Activated naive CD4-positive, alpha-beta T cell treated with anti-CD3 and anti-CD28 coated beads, Interleukin-2, amount 50 U/mL, for 72 hours (primary cell): ENCODE measurements around the gene CLIC5. TPM values are rescaled to one million over a fixed set of nuclear protein-coding genes. Genes with fewer than 3 reads are reported as not detected.
A peak's percentile ranks its signal among the peaks of the same experiment; 100 is the strongest.

Experiments used
- ATAC-seq, 2 donors: fragments of 150-1000 bp; cut with Tn5 transposase; 2 replicates each; pipeline ENCODE4 v1.10.0; 2021; ENCODE audit warnings: mild to moderate bottlenecking in 2 of 2, moderate library complexity in 2 of 2
- DNase-seq, 2 donors: peaks; one replicate each; pipeline ENCODE4 v3.0.0; 2021 to 2022; ENCODE audit warnings: low spot score in 2 of 2
- H3K27ac Mint-ChIP-seq, 2 donors: one replicate each; pipeline ENCODE4 v1.8.0; 2022; ENCODE audit warnings: mild to moderate bottlenecking in 2 of 2, mixed read lengths in 2 of 2
- H3K36me3 Mint-ChIP-seq, 2 donors: one replicate each; pipeline ENCODE4 v1.8.0; 2022; ENCODE audit warnings: mixed read lengths in 2 of 2
- H3K9me3 Mint-ChIP-seq, 2 donors: one replicate each; pipeline ENCODE4 v1.8.0; 2022; ENCODE audit warnings: mixed read lengths in 2 of 2
- total RNA-seq, 2 donors: library from RNA; stranded (reverse); gene quantifications; one replicate each; pipeline ENCODE4 v1.2.3, GENCODE V29; 2022

Gene CLIC5
- total RNA-seq, 2 donors from 2014 or later = 1.8 to 8.4 TPM

DNA sequence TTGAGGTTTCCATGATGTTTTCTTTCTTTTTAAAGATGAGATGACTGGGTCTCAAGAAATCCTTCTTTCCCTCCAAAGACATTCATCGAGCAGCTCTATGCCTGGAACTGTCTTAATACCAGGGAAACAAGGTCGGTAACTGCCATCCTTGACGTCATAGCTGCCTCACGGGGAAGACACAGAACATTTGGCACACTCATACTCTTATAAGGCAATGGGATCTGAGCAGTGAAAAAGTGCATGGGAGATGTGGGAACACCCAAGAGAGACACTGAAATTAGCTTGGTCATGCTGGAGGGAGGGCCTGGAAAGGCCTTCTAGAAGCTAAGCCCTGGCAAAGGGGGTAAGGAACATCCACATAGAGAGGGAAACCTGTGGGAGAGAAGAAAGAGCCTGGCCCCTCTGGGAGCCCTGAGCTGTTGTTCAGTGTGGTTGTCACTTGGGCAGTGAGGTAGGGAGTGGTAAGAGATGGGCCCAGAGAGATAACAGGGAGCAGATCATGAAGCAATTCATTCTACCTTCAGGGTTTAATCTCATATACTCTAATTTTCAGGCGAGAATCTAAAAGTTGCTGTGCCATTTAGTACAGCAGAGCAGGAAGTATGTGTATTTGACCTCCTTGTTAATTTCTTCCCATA lies 30.8 kb downstream of the CLIC5 start:
- no peak for DNase-seq
- ATAC-seq = no peak
- Mint-ChIP-seq H3K9me3 (peaks cover 0 to 8% of the 10 kb centered on the region in 2 donors), H3K27ac (no peak overlapping the region), H3K36me3 (no peaks in the 10 kb centered on the region)

DNA sequence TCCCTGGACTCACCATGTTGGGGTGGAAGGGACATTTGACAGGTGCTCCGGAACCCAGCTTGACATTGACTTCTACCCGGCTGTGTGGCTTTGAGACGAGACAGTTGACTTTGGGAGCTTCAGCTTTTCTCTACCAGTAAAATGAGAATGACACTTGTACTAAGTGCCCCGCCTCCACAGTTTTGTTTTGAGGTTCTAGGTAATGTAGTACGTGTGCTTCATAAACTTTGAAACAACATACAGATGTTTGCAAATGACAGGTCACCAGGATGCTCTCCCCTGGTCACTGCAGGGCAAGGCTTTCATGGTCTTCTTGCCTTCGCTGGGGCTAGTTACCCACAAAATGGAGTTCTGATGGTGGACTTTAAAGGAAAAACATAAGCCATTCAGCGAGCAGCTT lies 31.3 kb downstream of the CLIC5 start:
- Mint-ChIP-seq H3K27ac (no peak overlapping the region), H3K36me3 (no peaks in the 10 kb centered on the region), H3K9me3 (peaks cover 0 to 8% of the 10 kb centered on the region in 2 donors)
- DNase-seq = no peak
- no peak for ATAC-seq

DNA sequence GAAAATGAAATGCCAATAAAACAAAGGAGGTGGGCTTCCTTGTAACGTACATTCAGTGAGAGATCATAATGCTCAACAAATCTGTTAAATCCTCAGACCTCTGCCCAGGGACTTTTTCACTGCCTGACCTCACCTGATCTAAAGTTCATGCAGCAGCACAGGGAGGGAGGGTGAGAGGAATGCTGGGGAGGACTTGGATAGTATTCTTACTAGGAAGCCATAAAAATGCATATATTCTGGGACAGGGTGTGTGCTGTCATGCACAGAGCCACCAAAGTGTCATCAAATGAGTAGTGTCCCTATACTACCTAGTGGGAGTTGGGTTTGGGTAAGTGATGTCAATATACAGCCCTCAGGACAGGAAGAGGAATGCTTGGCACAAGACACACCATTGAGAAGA lies 32.6 kb downstream of the CLIC5 start:
- Mint-ChIP-seq H3K9me3 (peaks cover 0 to 8% of the 10 kb centered on the region in 2 donors), H3K36me3 (no peaks in the 10 kb centered on the region), H3K27ac (no peak overlapping the region)
- DNase-seq (no peak), ATAC-seq (no peak)

DNA sequence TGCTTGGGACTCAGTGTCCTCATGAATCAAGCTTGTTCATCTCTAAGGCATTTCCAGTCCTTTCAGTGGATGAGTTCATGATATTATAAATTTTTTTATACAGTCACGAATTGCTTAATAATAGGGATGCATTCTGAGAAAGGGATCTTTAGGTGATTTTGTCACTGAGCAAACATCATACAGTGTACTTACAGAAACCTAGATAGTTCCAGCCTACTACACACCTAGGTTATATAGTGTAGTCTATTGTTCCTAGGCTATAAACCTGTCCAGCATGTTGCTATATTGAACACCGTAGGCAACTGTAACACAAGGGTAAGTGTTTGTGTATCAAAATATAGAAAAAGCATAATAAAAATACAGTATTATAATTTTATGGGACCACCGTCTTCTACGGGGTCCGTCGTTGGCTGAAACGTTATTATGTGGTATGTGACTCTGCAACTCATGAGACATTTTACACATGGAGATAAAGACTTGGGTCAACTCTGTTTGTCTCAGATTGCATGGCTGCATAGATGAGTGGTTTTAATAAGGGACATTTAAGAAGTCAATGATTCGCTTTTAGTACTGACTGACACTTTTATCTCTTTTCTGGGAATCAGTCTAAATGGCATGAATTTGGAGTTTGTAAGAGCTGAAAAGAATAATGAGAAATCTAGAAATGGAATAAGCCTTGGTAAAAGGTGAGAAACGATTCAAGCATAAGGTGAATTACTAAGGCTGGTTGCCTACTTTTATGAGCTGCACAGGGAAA lies 33.2 kb downstream of the CLIC5 start:
- Mint-ChIP-seq H3K36me3 (no peaks in the 10 kb centered on the region), H3K9me3 (peaks cover 0 to 8% of the 10 kb centered on the region in 2 donors), H3K27ac (no peak overlapping the region)
- DNase-seq (no peak), ATAC-seq (no peak)

DNA sequence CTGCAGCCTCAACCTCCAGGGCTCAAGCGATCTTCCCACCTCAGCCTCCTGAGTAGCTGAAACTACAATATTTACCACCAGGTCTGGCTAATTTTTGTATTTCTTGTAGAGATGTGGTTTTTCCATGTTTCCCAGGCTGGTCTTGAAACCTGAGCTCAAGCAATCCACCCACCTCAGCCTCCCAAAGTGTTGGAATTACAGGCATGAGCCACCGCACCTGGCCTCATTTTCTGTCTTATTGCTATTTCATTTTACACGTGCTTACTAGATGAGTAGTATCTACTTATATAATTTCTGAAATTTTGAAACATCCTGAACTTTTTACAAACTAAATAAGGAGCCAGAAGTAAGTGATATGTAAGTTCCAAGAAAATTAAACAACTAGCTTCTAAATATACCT lies 34.6 kb downstream of the CLIC5 start:
- peaks cover 0 to 7% of the 10 kb centered on the region in 2 donors for H3K9me3 Mint-ChIP-seq
- DNase-seq (no peak), ATAC-seq (no peak)
- no peaks in the 10 kb centered on the region for H3K36me3 Mint-ChIP-seq
- no peak overlapping the region for H3K27ac Mint-ChIP-seq

DNA sequence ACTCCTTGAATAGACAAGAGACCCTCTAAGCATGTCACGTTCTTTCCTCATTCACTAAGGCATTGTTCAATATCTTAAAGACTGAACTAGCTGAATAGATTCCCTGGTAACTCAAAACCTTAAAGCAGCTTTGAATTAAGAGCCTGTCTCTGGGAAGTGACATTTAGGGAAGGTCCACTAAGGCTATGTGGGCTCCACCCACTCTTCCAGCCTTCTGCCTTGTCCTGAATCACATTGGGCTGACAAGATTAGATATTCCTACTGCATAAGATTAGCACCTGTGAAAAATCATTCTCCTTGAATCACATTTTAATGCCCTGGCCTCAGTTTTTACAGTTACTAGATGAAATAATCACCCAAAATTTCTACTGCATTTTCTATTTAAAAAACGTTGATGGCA lies 36.3 kb downstream of the CLIC5 start:
- ATAC-seq (no peak), DNase-seq (no peak)
- peaks cover 0 to 4% of the 10 kb centered on the region in 2 donors for H3K9me3 Mint-ChIP-seq
- H3K36me3 Mint-ChIP-seq = no peaks in the 10 kb centered on the region
- H3K27ac Mint-ChIP-seq = no peak overlapping the region

DNA sequence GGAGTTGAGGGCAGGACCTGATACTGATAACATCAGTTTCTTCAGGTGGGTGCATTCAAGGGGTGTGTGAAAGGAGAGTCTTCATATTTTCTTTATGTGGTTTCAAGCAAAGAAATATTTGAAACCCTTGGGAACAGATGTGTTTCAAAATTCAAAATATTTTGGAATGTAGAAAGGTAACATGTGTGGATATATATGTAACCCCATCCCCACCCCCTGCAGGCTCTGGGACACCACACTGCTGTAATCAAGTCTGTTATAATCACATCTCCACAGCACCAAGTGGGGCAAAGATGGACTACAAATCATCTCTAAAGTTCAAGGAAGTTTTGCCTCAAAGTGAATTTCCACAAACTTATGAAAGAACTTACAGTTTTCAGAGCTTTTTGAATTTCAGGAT lies 41.1 kb downstream of the CLIC5 start:
- ATAC-seq (no peak), DNase-seq (no peak)
- H3K27ac Mint-ChIP-seq = no peak overlapping the region
- H3K36me3 Mint-ChIP-seq = no peaks in the 10 kb centered on the region
- peaks cover 0 to 4% of the 10 kb centered on the region in 2 donors for H3K9me3 Mint-ChIP-seq

DNA sequence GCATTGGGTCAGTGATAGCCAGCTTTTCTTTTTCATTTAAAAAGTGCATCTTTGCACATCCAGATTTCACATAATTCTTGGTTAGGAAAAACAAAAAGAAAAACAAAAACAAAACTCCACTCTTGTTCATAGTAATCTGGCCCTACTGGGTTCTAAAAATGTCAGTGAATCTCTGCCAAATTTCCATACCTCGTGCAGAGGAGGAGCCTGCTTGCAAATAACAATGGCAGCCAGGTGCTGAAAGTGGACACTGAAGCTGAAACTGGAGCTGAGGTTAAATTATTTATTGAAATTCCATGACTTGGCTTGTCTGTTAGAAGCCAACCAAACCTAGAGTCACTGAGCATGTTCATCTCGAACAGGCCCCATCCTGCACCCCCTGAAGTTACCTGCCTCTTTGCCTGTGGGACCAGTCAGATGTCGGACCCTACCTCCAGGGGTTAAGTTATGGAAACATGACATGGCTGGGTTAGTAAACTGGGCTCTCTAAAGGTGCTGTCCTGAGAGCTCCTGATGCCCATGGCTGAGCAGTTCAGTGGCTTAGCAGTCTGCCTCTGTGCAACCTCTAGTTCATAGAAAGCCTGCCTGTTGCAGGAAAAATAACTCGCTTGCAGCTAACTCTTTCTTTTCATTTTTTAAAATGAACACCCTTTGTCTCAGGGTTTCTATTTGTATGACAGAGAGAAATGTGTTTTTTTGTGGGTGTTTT lies 42.7 kb downstream of the CLIC5 start:
- DNase-seq = no peak
- Mint-ChIP-seq H3K9me3 (peaks cover 0 to 4% of the 10 kb centered on the region in 2 donors), H3K36me3 (no peaks in the 10 kb centered on the region), H3K27ac (no peak overlapping the region)
- no peak for ATAC-seq

DNA sequence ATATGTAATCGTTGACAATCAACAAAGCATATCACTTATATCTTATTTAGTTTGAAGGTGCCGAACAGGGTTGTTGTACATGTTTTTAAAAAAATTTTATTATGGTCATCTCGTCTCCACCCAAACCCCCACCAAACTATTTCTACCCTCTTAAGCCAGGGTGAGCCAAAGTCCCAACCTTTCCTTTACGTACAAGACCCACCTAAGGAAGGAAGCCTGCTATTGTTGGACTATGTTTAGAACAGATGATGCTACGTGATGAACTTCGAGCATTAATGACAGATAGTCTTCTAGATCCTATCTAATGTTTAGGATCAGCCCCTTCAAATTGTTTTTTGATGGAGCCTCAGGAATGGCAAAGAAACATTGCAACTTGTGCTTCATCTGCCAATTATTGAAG lies 44.4 kb downstream of the CLIC5 start:
- Mint-ChIP-seq H3K36me3 (peaks cover 0 to 5% of the 10 kb centered on the region in 2 donors), H3K27ac (no peak overlapping the region), H3K9me3 (peaks cover 0 to 4% of the 10 kb centered on the region in 2 donors)
- no peak for ATAC-seq
- DNase-seq = no peak

DNA sequence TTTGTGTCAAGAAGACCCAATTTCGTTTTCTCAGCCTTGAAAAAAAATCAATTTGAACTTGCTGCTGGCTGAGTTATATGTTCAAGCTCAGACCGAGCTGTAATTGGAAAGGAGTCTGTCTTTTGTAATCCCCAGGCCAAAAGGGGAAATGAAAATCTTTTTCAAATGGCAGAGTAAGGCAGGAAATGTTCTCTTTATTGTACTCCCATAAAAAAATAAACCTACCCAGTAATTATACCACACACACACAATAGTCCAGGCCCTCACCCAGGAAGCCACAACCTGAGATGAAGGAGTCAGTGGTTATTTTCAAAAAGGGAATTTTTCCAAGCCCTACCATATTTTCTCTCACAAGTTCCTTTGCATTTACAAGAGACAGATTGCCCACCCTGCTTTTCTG lies 45.3 kb downstream of the CLIC5 start:
- Mint-ChIP-seq H3K36me3 (peaks cover 0 to 5% of the 10 kb centered on the region in 2 donors), H3K27ac (peak overlapping the region in 1 of 2 donors; percentile 9), H3K9me3 (peaks cover 1 to 4% of the 10 kb centered on the region in 2 donors)
- no peak for DNase-seq
- ATAC-seq = no peak

DNA sequence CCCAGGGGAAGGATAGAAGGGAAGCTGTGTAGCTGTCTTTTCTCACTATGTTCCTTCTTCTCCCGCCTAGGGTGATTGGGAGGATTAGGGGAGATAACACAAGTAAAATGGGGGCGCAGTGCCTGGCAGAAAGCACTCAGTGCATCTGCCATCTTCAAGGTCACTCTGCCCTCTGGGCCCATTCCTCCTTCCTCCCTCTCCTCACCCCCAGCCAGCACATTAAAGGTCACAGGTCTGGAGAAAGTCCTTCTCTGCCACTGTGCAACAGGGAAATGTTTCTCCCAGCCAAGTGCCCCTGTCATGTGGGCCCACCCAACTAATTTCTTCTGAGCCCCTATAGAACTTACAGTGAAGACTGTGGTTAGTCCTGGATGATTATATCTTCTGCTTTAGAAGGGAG lies 45.8 kb downstream of the CLIC5 start:
- H3K36me3 Mint-ChIP-seq = peaks cover 0 to 5% of the 10 kb centered on the region in 2 donors
- DNase-seq (no peak), ATAC-seq (no peak)
- H3K27ac Mint-ChIP-seq = no peak overlapping the region
- peaks cover 1 to 6% of the 10 kb centered on the region in 2 donors for H3K9me3 Mint-ChIP-seq

DNA sequence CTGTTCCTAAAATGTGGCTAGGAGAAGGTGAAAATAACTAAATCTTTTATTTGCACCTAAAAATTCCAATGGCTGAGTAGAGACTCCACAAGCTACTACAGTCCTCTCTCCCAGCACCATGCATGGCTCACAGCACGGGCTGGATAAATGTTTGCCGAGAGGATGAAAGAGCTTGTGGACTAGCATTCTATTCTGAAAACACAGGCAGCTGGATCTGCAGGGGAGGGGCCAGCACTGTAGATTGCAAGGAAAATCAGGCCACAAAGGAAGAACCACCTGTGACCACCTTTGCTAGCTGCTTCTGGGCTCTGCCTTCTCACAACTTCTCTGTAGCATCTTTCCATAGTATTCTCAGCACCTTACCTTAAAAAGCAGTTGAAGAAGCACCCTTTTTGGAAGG lies 46.6 kb downstream of the CLIC5 start:
- H3K9me3 Mint-ChIP-seq = peaks cover 5 to 6% of the 10 kb centered on the region in 2 donors
- no peak for ATAC-seq
- no peak for DNase-seq
- H3K27ac Mint-ChIP-seq = no peak overlapping the region
- peaks cover 0 to 5% of the 10 kb centered on the region in 2 donors for H3K36me3 Mint-ChIP-seq

DNA sequence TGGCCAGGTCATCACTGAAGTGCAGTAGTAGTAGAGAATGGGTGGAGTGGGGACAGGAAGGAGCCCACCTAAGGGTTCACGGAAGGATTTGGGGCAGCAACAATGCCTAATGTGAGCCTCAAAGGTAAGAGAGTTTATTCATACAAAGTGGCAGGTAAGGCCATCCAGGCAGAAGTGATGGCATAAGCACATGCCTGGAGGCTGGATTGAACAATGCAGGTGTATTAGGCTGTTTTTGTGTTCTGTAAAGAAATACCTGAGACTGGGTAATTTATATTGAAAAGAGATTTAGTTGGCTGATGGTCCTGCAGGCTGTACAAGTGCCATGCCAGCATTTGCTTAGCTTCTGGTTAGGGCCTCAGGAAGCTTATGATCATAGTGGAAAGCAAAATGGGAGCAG lies 48.3 kb downstream of the CLIC5 start:
- DNase-seq = no peak
- no peak for ATAC-seq
- Mint-ChIP-seq H3K36me3 (peaks cover 0 to 5% of the 10 kb centered on the region in 2 donors), H3K9me3 (peaks cover 6 to 13% of the 10 kb centered on the region in 2 donors), H3K27ac (no peak overlapping the region)

DNA sequence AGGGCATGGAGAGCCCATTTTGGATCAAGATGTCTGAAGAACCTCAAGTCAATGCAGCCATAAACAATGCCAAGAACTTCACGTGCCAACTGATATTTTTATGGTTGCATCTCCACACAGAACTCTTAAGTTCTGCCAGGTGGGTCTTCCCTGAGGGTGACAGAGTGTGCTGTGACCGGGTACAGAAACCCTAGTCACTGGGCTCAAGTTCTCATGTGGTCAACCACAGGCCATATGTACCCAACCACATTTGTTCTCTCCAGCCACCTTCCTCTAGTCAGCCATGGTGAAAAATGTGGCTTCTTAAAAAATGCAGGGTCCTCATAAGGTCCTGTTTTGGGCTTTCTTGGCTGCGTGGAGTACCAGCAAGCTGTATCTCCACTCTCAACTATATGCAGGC lies 48.9 kb downstream of the CLIC5 start:
- no peak for DNase-seq
- Mint-ChIP-seq H3K27ac (no peak overlapping the region), H3K36me3 (peaks cover 0 to 5% of the 10 kb centered on the region in 2 donors), H3K9me3 (peaks cover 6 to 13% of the 10 kb centered on the region in 2 donors)
- peak in 1 of 2 donors; percentile 61 for ATAC-seq

DNA sequence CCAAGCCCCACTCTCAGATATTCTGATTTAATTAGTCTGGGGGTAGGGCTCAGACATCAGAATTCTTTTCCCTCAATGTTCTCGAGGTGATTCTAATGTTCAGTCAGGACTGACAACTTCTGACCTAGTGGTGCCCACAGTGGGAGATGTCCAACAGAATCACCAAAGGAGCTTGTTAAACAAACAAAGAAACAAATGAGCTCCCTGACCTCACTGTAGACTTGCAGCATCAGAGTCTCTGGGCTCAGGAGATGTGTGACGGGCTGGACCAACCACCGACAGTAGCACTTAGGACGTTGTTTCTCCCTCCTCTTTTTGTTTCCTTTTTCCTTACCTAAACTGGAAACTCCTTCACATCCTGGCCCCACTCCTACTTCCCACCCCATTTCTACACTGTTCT lies 49.3 kb downstream of the CLIC5 start:
- DNase-seq (no peak), ATAC-seq (no peak)
- Mint-ChIP-seq H3K27ac (no peak overlapping the region), H3K9me3 (peaks cover 6 to 13% of the 10 kb centered on the region in 2 donors), H3K36me3 (peaks cover 0 to 5% of the 10 kb centered on the region in 2 donors)

DNA sequence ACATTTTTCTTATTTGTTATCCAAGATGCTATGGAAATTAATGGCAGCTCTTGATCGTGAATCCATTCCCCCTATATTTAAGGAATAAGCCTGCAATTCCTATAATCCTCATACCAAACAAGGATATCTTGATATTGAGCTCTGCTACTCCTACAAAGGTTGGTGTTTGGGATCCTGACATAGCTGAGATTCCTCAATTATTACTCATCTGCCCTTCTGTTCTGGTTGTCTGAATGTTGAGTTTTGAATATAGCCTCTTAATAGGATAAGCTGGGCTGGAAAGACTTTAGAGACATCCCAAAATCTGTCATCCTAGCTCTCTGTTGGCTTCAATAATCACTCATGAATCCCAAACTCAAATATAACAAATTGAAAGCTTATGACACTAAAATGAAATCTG lies 49.9 kb downstream of the CLIC5 start:
- ATAC-seq (no peak), DNase-seq (no peak)
- H3K9me3 Mint-ChIP-seq = peaks cover 6 to 13% of the 10 kb centered on the region in 2 donors
- H3K36me3 Mint-ChIP-seq = peaks cover 0 to 5% of the 10 kb centered on the region in 2 donors
- no peak overlapping the region for H3K27ac Mint-ChIP-seq

DNA sequence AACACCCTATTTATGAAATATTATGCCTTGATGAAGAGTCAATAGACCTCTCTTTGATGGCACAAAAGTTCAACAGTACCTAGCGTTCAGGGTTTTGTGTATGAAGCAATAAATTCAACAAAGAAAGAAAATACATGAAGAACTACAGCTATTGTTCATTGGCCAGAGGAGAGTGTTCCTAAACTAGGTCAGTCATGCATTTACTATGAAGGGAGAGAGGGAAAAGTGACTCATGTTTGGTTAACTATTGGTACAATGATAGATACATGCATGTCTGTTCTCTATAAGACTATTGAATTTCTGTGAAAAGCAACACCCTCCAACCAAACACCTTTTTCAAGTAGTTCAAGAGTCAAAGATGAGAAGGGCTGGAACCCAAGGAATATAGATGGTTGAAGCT lies 50.7 kb downstream of the CLIC5 start:
- H3K36me3 Mint-ChIP-seq = peaks cover 0 to 5% of the 10 kb centered on the region in 2 donors
- peaks cover 6 to 13% of the 10 kb centered on the region in 2 donors for H3K9me3 Mint-ChIP-seq
- no peak overlapping the region for H3K27ac Mint-ChIP-seq
- ATAC-seq = no peak
- DNase-seq = no peak
